Endometrial microvascular endothelial cells (primary cell): Measurements from ENCODE around the gene ATP4A. TPM values are rescaled to one million over a fixed set of nuclear protein-coding genes. Genes with fewer than 3 reads are reported as not detected.

ENCODE experiments used
- in situ Hi-C: cut with HindIII; loops from 2 replicates; pipeline ENCODE4 v1.10.0; 2017; ENCODE audit warnings: low sequenced_read_pairs, low pct_unique_long_range_greater_than_20kb; ENCODE audit errors: inconsistent ontology term
- total RNA-seq: library from RNA; depleted of rRNA; stranded (reverse); fragments of >200 nt; gene quantifications from one replicate; pipeline ENCODE4 v1.2.3, GENCODE V29; 2015; ENCODE audit errors: inconsistent ontology term

ATP4A gene
- total RNA-seq, 1 donor from 2014 or later = not detected

GRCh38 chr19:35569281-35569781 is 5.9 kb upstream of the ATP4A start:
- in situ Hi-C loops = no loop called here

GRCh38 chr19:35566738-35567137 is 3.3 kb upstream of the ATP4A start:
- in situ Hi-C loops = no loop called here

- in situ Hi-C loops = no loop called here
Observed at GRCh38 chr19:35565016-35565856, 1.8 kb upstream of the ATP4A start.

GRCh38 chr19:35562776-35563175 is 682 bp downstream of the ATP4A start:
- in situ Hi-C loops = no loop called here

GRCh38 chr19:35562336-35562735 is 1.1 kb downstream of the ATP4A start:
- in situ Hi-C loops = no loop called here

- in situ Hi-C loops = no loop called here
Observed at GRCh38 chr19:35561436-35561835, 2.0 kb downstream of the ATP4A start.

- in situ Hi-C loops = no loop called here
Observed at GRCh38 chr19:35560677-35561076, 2.8 kb downstream of the ATP4A start.

GRCh38 chr19:35560271-35560670 is 3.2 kb downstream of the ATP4A start:
- in situ Hi-C loops = no loop called here

- in situ Hi-C loops = no loop called here
Observed at GRCh38 chr19:35559781-35560180, 3.7 kb downstream of the ATP4A start.

- in situ Hi-C loops = no loop called here
Observed at GRCh38 chr19:35559281-35559659, 4.2 kb downstream of the ATP4A start.

- in situ Hi-C loops = no loop called here
Observed at GRCh38 chr19:35558400-35559280, 4.8 kb downstream of the ATP4A start.

GRCh38 chr19:35557539-35558399 is 5.7 kb downstream of the ATP4A start:
- in situ Hi-C loops = no loop called here

GRCh38 chr19:35556846-35557538 is 6.5 kb downstream of the ATP4A start:
- in situ Hi-C loops = no loop called here

GRCh38 chr19:35556025-35556590 is 7.3 kb downstream of the ATP4A start:
- in situ Hi-C loops = no loop called here

GRCh38 chr19:35555301-35556005 is 8.0 kb downstream of the ATP4A start:
- in situ Hi-C loops = no loop called here

- in situ Hi-C loops = no loop called here
Observed at GRCh38 chr19:35554076-35554475, 9.4 kb downstream of the ATP4A start.

- in situ Hi-C loops = no loop called here
Observed at GRCh38 chr19:35553385-35554000, 10.0 kb downstream of the ATP4A start.
